Pancreas (tissue), 10 donors: Measurements from ENCODE around the gene ABCC9. TPM values are rescaled to one million over a fixed set of nuclear protein-coding genes. Genes with fewer than 3 reads are reported as not detected.

Source experiments
- ATAC-seq, 4 donors: fragments of 200-7000 bp; cut with Tn5 transposase; one replicate each; pipeline versions ENCODE4 v1.8.0 to v1.9.1; 2020; ENCODE audit warnings: mild to moderate bottlenecking in 4 of 4, moderate library complexity in 4 of 4
- DNase-seq, 6 donors: peaks; one replicate each; pipeline ENCODE4 v3.0.0-alpha.2; 2020
- FAIRE-seq: peaks from 2 replicates; lab custom pipeline; 2012; peaks lifted over from hg19 to GRCh38; lab: Jason Lieb, UNC
- H3K27ac ChIP-seq, 4 donors: fragments of 200-600 bp; sonication (generic); 1 replicate in 3 of 4; 2 replicates in 1 of 4; pipeline versions ENCODE4 v1.5.0 to v1.8.0; 2020
- H3K27me3 ChIP-seq, 4 donors: fragments of 200-600 bp; one replicate each; pipeline ENCODE4 v1.8.0; 2021
- H3K36me3 ChIP-seq, 3 donors: fragments of 200-600 bp; sonication (generic) in 1 of 3; one replicate each; pipeline versions ENCODE4 v1.5.0 to v1.8.0; 2020 to 2021
- H3K4me1 ChIP-seq, 3 donors: fragments of 200-600 bp; one replicate each; pipeline ENCODE4 v1.8.0; 2021
- H3K4me3 ChIP-seq, 4 donors: fragments of 200-600 bp; sonication (generic) in 2 of 4; one replicate each; pipeline versions ENCODE4 v1.5.0 to v1.8.0; 2020 to 2021
- H3K9me3 ChIP-seq, 4 donors: fragments of 200-600 bp; one replicate each; pipeline ENCODE4 v1.8.0; 2021
- WGBS, 2 donors: extraction: QIAGEN DNeasy Blood & Tissue Kit; methylation state at CpG; one replicate each; pipeline ENCODE4 v1.1.7; 2013; 5-methylcytosine and 5-hydroxymethylcytosine counted together
- intact Hi-C, 3 donors: fragments of 100-400 bp; cut with DNase I; formaldehyde crosslinking; loops; one replicate each; pipeline versions ENCODE4 v1.11.1 to v1.14.2; 2022
- polyA plus RNA-seq, 2 donors: library from polyadenylated mRNA; stranded (reverse); fragments of 200-250 nt; gene quantifications; one replicate each; pipeline ENCODE4 v1.2.3, GENCODE V29; 2013
- total RNA-seq, 6 donors: library from RNA; stranded (reverse); fragmentation: NEBNext Ultra II Directional in 4 of 6; extraction: Animal tissue kit (Norgen Biotek cat#: 25700) in 4 of 6; gene quantifications; one replicate each; pipeline versions ENCODE4 v1.2.1 to v1.2.4, GENCODE V29; 2021 to 2023
- TF ChIP-seq, protein P1 (sequence below), 4 donors: fragments of 200-600 bp; sonication (generic) in 3 of 4; IDR thresholded peaks; one replicate each; pipeline versions ENCODE4 v1.5.0 to v1.8.0; 2021; ENCODE audit warnings: antibody characterized with exemption in 4 of 4
- donor health status: healthy with polysubstance abuse.
- donor health status: DM: no; HTN: no; CAD: no; lungs with moderate emphysema.
- donor health status: DM: no; HTN: no; CAD: no.
- donor health status: control.
- donor health status: control.
- donor health status: Bipolar disorder and iron deficiency.
- donor health status: DM: yes; HTN: yes; CAD: no.
- donor health status: DM: no; HTN: no; CAD: no.
- donor health status: DM: no; HTN: no; CAD: no.
- donor health status: DM: yes; HTN: yes; CAD: no.

ABCC9 gene
- total RNA-seq: 10 to 100 TPM in 2 of 6 donors, 1 to 10 TPM in 4; 3.3 to 19.3 (median 7.5) TPM
- 1 to 10 TPM; 1.4 to 5.4 TPM for polyA plus RNA-seq

DNA sequence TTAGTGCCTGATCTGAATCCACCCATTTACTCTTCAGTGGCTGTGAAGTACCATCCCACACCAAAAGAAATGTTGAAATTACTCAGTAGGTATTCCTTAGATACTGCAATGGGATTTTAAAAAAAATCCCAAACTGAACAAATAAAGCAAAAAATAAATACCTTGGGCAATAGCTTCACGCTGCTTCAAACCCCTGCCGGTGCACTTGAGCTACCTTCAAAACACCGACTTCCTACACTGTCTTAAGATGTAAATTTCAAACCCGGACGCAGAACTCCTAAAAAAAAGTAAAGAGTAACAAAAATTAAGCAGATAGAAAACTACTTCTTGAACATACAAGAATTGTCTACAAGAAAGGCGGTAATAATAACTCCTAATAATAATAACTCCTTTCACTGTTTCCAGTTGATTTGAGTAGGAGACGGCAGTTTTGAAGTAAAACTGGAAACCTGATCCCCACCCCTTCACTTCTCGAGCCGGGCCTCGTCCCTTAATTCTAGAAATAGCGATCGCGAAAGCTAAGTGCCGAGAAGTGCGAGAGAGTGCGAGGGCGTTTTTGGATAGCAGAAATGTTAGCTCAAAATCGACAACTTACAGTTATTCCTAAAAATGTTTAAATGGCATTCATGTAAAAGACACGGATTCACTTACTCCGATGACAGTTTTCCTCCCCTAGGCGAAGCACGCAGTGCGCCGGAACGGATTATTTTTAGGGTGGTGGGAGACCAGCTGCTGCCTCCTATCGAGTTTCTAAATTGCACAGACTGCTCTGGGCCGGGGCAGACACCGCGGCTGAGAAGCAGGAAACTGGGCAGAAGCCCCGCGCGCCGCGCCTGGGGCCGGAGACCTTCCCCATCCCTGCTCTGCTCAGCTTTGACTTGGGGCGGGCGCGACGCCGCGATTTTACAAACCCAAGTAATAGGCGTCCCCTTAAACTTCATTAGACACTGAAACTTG, at the start of gene ABCC9:
ABCC9 (minus strand) TSS at position 878 of the 957 bp plus-strand sequence. CDS start 4,752 bp downstream, outside the sequence.
- TF ChIP-seq, protein P1, sequence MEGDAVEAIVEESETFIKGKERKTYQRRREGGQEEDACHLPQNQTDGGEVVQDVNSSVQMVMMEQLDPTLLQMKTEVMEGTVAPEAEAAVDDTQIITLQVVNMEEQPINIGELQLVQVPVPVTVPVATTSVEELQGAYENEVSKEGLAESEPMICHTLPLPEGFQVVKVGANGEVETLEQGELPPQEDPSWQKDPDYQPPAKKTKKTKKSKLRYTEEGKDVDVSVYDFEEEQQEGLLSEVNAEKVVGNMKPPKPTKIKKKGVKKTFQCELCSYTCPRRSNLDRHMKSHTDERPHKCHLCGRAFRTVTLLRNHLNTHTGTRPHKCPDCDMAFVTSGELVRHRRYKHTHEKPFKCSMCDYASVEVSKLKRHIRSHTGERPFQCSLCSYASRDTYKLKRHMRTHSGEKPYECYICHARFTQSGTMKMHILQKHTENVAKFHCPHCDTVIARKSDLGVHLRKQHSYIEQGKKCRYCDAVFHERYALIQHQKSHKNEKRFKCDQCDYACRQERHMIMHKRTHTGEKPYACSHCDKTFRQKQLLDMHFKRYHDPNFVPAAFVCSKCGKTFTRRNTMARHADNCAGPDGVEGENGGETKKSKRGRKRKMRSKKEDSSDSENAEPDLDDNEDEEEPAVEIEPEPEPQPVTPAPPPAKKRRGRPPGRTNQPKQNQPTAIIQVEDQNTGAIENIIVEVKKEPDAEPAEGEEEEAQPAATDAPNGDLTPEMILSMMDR (IDR thresholded peaks at IDR 0.05): no peak
- Histone ChIP-seq H3K27me3 (no peaks in the 10 kb centered on the region), H3K9me3 (no peaks in the 10 kb centered on the region), H3K36me3 (no peaks in the 10 kb centered on the region), H3K4me1 (peaks cover 0 to 5% (median 3%) of the 10 kb centered on the region in 3 donors), H3K27ac (peak within 1 kb of the TSS in 3 of 4 donors; percentile 1 to 87 (median 78)), H3K4me3 (peak within 1 kb of the TSS; percentile 5 to 48 (median 24))
- 2% methylated on average over 42 of the region's 42 CpGs for WGBS, 2 donors
- intact Hi-C loops: no loop called here
- ATAC-seq (peak; percentile 78 to 88 (median 86)), FAIRE-seq (no peak), DNase-seq (peak; percentile 34 to 84 (median 60))

DNA sequence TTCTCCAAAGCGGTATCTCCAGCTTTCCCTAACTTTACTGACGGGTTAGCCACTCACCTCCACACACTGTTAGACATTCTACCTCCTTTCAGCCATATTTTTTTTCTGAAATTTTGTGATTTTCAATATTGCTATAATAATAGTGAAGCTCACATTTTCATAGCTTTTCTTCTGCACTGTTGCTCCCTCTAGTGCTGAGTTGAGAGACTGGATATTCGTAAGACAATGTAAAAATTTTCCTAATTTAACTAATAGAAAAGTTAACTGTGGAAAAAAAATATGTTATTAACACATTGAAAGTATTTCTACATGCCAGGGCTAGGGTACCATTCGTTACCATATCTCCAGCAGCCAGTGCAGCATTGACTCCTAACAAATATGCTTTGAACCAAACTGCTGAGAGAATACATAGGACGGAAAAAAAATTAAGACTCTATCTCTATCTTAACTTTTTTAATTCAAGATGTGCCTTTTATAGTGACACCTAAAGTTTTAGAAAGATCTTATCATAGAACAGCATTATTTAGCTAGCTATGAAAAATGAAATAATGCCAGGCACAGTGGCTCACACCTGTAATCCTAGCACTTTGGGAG, 48.7 kb upstream of the ABCC9 start:
- no peak overlapping the region for H3K4me3 ChIP-seq
- 44 to 52% methylated on average over 5 of the region's 5 CpGs for WGBS, 2 donors
- H3K36me3 ChIP-seq: no peaks in the 10 kb centered on the region
- no peaks in the 10 kb centered on the region for H3K27me3 ChIP-seq
- TF ChIP-seq, protein P1 (IDR thresholded peaks at IDR 0.05): peak in 3 of 4 donors; percentile 10 to 40 (median 38)
- peaks cover 0 to 6% (median 6%) of the 10 kb centered on the region in 3 donors for H3K4me1 ChIP-seq
- ATAC-seq (peak in 3 of 4 donors; percentile 74 to 77 (median 76)), FAIRE-seq (peak; percentile 54), DNase-seq (no peak)
- H3K27ac ChIP-seq: no peak overlapping the region
- intact Hi-C loops: loop anchor here in 1 of 3 donors (10.0 kb wide), 1 partner anchor 295 kb away; no protein-coding TSS in a partner anchor
- no peaks in the 10 kb centered on the region for H3K9me3 ChIP-seq

DNA sequence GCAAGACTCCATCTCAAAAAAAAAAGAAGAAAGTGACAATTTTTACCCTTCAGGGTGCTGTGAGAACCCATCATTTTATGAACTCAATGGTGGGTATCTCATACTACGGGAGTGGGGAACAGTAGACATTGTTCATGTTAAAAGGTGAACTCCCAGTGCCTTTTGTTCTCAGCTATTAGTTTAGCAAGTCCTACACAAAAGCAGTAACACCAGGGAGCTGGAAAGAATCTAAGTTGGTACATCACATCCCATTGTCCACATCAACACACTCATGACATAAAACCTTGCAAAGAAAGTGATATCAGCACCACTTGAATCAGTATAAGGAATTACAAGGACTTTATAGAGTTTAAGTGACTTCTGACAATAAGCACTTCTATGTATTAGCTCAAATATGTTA, 47.4 kb upstream of the ABCC9 start:
- intact Hi-C loops: no loop called here
- Histone ChIP-seq H3K9me3 (no peaks in the 10 kb centered on the region), H3K27ac (no peak overlapping the region), H3K36me3 (no peaks in the 10 kb centered on the region), H3K4me1 (peaks cover 0 to 6% (median 6%) of the 10 kb centered on the region in 3 donors), H3K27me3 (no peaks in the 10 kb centered on the region), H3K4me3 (no peak overlapping the region)
- FAIRE-seq (no peak), DNase-seq (no peak), ATAC-seq (no peak)
- TF ChIP-seq, protein P1 (IDR thresholded peaks at IDR 0.05): no peak
- 81 to 90% methylated on average over 1 of the region's 1 CpG for WGBS, 2 donors

DNA sequence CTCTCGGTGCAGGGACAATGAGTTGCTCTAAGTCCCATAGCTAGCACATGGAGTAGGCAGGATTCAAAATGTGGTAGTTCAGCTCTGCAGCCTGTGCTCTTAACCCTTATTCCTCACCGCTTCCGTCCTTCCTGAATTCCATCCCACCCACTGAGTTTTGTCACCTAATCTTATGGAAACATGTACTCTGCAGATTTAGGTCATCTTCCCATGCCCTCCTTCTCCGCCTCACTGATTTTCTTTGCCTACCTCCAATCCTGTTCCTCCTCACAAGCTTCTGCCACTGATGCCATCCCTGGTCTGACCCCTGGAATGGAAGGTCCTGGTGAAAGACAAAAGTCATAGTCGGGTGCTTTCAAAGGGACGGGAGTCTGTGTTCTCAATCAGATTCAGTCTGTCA, 46.5 kb upstream of the ABCC9 start:
- H3K9me3 ChIP-seq: no peaks in the 10 kb centered on the region
- ATAC-seq (no peak), FAIRE-seq (no peak), DNase-seq (no peak)
- peaks cover 0 to 2% (median 2%) of the 10 kb centered on the region in 3 donors for H3K4me1 ChIP-seq
- no peaks in the 10 kb centered on the region for H3K36me3 ChIP-seq
- no peak overlapping the region for H3K4me3 ChIP-seq
- WGBS, 2 donors: 81 to 86% methylated on average over 6 of the region's 6 CpGs
- intact Hi-C loops: no loop called here
- H3K27ac ChIP-seq: no peak overlapping the region
- H3K27me3 ChIP-seq: no peaks in the 10 kb centered on the region
- TF ChIP-seq, protein P1 (IDR thresholded peaks at IDR 0.05): no peak
